Endothelial cell of umbilical vein (primary cell): Measurements from ENCODE around the gene HNRNPC.

Experiments
- GATA2 ChIP-seq: IDR thresholded peaks from 2 replicates; pipeline ENCODE4 v1.7.0; 2011; ENCODE audit warnings: low read depth, mild to moderate bottlenecking, moderate library complexity, mixed read lengths, low read length; ENCODE audit not compliant: insufficient read length, insufficient read depth
- JUN ChIP-seq: IDR thresholded peaks from 2 replicates; pipeline ENCODE4 v1.6.1; 2011; ENCODE audit warnings: borderline replicate concordance, low read depth; ENCODE audit not compliant: insufficient read length, insufficient read depth
- TF ChIP-seq, protein P1 (sequence below), 2 donors: IDR thresholded peaks; 1 replicate in 1 of 2; 2 replicates in 1 of 2; pipeline ENCODE4 v1.5.1; 2011; ENCODE audit warnings: low read length in 2 of 2, mild to moderate bottlenecking in 2 of 2, moderate library complexity in 2 of 2, control low read depth in 1 of 2, inconsistent platforms in 1 of 2, low read depth in 1 of 2; ENCODE audit not compliant: insufficient read depth in 1 of 2; ENCODE audit errors: extremely low read depth in 1 of 2

DNA sequence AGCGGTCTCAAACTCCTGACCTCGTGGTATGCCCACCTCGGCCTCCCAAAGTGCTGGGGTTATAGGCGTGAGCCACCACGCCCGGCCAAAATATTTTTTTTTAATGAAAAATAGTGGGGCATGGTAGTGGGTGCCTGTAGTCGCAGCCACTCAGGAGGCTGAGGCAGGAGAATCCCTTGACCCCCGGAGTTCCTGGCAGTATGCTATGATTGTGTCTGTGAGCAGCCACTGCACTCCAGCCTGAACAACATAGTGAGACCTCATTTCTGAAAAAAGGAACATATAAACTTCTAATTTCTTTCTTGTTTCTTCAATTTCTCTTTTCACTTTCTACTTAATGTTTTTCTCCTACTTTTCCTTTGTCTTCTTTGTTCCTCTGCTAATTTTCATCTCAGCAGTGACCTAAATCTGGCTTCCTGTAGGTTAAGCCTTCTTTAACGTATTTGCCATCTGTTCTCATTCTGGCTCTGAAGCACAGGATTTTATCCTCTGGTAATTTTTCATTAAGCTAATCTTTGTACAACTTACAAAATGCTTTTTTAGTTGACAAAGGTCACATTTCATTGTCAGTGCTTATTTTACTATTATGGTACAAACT lies 6.1 kb upstream of the HNRNPC start:
- TF ChIP-seq, protein P1, sequence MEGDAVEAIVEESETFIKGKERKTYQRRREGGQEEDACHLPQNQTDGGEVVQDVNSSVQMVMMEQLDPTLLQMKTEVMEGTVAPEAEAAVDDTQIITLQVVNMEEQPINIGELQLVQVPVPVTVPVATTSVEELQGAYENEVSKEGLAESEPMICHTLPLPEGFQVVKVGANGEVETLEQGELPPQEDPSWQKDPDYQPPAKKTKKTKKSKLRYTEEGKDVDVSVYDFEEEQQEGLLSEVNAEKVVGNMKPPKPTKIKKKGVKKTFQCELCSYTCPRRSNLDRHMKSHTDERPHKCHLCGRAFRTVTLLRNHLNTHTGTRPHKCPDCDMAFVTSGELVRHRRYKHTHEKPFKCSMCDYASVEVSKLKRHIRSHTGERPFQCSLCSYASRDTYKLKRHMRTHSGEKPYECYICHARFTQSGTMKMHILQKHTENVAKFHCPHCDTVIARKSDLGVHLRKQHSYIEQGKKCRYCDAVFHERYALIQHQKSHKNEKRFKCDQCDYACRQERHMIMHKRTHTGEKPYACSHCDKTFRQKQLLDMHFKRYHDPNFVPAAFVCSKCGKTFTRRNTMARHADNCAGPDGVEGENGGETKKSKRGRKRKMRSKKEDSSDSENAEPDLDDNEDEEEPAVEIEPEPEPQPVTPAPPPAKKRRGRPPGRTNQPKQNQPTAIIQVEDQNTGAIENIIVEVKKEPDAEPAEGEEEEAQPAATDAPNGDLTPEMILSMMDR (IDR thresholded peaks at IDR 0.05; ENCODE audit: extremely low read depth in 1 of 2, insufficient read depth in 1 of 2, low read depth in 1 of 2, low read length in 2 of 2): no peak
- TF ChIP-seq GATA2: no peak
- no peak for TF ChIP-seq JUN
